Loucy (cell line): Measurements from ENCODE around the gene GLG1.
"Not testable (repeated sequence)": the region's sequence is repeated elsewhere in the genome, so short reads cannot be mapped to it uniquely, and the experiment has no call there.

ENCODE experiments used
- CTCF ChIP-seq: fragments of 200-600 bp; sonication (generic); conservative IDR thresholded peaks from 2 replicates; pipeline ENCODE4 v1.5.1; 2014; ENCODE audit warnings: mild to moderate bottlenecking, antibody characterized with exemption, low read length
- EZH2phosphoT487 ChIP-seq: fragments of 200-600 bp; IDR thresholded peaks from 2 replicates; pipeline ENCODE4 v1.6.1; 2018; ENCODE audit warnings: antibody characterized with exemption, mild to moderate bottlenecking, moderate library complexity, borderline replicate concordance

- TF ChIP-seq CTCF, EZH2phosphoT487: not testable (repeated sequence)
Observed at GRCh38 chr16:74420612-74421481, 186.1 kb downstream of the GLG1 start, which contains the start of gene CLEC18B.
